GM21619 (cell line): ENCODE measurements around the gene RBBP5.

Experiments used
- ATAC-seq: cut with Tn5 transposase; IDR thresholded peaks from one replicate; pipeline ENCODE4 v1.9.1; 2021; ENCODE audit not compliant: unreplicated experiment

The RBBP5 gene

DNA sequence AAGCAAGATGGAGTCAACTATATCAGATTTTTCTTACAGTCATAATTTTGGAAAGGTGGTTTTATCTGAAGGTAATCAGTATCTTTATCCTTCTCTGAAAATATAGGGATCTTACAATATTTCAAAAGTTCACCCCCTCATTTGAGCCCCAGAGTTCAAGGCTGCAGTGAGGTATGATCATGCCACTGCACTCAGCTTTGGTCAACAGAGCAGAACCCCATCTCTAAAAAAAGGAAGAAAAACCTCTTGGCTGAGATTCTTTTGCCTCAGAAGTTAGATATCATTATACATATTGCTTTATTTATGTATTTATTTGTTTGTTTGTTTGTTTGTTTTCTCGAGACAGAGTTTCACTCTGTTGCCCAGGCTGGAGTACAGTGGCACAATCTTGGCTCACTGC lies 11.5 kb upstream of the RBBP5 start:
- ATAC-seq, result no peak

DNA sequence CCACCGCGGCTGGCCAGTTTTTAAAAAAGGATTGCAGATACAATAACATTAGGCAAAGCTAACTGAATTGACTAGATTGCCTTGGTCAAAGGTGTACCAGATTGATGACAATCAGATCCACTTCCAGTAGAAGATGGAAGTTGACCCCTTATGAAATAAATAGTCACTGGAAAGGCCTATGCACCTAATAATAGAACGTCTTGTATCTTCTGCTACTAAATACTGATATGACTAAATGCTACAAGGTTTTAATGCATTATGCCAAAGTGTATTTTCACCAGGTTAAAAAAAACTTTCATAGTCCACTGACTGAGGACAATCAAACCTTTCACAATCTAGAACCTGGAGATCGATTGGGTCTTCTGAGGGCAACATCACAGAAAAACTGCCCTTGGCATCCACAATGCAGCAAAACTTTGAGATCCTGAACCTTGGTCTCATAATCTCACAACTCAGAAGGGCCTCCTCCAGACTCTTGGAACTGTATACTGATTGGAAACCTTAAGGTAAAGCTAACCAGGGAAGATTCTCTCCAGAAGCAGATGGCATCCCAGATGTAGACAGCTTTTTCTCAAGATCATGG lies 7.8 kb upstream of the RBBP5 start:
- no peak for ATAC-seq

DNA sequence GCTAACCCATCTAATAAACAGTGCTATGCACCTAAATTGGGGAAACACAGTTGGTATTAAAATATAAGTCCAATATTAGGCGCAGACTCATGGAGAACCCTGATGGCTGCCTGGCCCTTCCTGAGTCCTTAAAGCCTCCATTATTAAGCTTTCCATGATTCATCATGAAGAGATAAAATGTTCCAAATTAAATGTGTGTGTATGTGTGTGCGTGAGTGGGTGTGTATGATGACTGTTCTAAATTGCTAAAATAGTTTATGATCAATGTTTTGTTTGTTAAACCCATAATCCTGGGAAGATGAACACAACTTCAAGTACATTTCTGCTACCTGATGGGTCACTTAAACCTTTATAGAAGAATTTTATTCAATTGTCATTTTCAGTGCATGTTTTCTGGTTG lies 6.3 kb upstream of the RBBP5 start:
- no peak for ATAC-seq

DNA sequence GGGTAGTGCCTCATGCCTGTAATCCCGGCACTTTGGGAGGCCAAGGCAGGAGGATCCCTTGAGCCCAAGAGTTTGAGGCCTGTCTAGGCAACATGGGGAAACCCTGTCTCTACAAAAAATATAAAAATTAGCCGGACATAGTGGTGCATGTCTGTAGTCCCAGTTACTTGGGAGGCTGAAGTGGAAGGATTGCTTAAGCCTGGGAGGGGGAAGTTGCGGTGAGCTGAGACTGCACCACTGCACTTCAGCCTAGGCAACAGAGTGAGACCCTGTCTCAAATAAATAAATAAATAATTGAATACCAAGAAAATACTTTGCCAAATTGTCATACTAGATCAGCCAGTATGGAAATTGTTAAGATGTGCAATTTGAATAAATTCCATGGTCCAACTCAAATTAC lies 5.9 kb upstream of the RBBP5 start:
- ATAC-seq, result no peak

DNA sequence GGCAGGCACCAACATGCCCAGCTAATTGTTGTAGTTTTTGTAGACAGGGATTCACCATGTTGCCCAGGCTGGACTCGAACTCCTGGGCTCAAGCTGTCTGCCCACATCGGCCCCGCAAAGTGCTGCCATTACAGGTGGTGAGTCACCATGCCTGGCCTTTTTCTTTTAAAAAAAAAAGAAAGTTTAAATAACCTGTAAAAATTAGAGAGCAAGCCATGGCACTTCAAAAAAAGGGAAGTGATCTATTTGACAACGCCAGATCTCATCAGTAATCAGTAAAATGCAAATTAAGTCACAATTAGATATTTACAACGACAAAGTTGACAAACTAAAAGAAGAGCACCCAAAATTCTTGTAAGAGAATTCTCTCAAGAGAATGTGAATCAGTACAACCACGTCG lies 2.9 kb upstream of the RBBP5 start:
- no peak for ATAC-seq

DNA sequence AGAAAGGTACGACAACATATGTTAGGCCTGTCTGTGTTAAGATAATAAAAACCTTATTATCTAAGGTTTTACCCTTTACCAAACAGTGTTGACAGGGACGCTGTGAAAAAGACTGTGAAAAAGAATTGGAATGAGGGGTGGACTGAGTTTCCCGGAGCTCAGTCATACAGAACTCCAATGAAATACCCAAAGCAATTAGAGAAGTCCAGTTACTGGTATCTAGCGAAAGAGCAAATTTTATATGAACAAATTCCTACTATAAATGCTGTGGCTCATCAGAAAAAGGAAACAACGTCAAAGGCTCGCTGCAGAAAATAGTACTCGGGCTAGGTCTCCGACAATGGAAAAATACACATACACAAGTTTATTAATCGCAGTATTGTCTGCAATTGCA lies 708 bp upstream of the RBBP5 start:
- ATAC-seq, result no peak

DNA sequence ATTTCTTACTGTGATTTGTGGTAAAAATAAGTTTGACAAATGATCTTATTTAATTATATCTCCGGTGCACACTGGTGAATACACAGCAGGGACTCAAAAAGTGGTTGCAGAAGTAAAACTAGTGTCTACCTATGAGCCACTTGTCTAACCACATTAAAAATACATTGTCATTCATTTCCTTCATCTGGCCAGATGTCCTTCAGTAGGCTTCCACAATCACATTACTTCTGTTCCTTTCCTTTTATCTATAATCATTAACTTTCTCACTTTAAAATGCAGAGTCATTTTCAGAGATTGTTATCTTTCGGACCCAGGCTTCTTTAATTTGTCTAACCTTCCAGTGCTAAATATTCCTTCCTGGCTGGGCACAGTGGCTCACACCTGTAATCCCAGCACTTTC lies 3.0 kb downstream of the RBBP5 start:
- no peak for ATAC-seq

DNA sequence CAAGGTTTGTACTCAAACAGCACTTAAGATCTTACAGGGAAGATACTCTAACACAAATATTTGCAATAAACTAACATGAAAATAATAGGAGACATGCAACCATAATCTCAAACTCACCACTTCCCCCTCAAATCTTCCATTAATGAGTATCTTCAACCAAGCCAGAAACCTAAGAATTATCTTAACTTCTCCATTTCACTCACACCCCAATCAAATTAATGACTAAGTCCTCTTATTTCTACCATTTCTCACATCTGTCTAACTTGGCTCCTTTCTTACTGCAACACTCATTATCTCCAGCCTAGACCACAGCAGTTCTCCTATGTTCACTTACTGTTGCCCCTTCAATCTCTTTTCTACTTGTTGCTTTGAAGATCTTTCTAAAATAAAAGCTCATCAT lies 10.4 kb downstream of the RBBP5 start:
- ATAC-seq, result no peak

DNA sequence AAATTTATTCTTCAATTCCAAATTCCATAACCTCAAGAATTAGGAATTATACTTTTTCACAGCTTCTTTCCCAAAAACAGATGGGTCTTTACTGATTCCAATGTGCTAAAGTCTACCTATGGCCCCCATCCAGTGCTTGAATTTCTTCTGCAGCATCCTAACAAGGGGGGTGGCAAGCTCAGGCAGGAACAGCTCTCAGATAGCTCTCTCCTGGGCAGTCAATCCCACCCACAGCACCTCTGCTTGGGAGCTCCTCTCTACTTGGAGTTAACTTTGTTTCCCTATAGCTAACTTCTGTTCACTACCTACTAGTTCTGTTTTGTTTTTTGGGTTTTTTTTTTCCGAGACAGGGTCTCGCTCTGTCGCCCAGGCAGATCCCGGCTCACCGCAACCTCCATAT lies 12.1 kb downstream of the RBBP5 start:
- no peak for ATAC-seq

DNA sequence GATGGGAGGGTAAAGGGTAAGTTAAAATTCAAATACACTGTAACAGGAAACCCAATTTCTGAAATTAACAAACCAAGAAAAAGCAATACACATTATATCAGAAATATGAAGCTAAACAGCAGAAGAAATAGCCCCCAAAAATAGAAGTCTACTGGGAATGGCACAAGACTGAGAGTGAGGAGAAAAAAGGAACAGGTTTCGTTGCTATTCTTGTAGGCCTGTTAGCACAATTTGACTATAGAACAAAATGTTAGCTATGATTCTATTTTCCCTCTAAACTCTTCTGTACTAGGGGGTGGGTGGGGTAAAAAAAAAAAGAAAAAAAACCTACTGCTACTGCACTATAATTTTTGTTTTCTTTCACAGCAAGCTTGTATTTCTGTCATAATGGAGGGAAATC lies 12.5 kb downstream of the RBBP5 start:
- no peak for ATAC-seq

DNA sequence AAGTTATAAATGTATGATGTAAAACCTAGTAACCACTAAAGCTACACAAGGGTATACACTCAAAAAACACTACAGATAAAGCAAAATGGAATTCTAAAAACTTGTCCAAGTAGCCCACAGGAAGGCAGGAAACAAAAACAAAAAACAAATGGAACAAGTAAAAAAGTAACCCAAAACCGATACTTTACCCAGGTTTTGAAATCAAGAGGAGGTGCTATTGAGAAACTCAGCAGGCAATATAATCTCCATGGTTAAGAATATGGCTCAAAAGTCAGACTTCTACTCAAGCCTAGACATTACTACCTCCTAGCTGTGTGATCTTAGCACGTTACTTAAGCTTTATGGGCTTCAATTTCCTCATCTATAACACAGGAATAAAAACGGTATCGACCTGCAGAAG lies 13.3 kb downstream of the RBBP5 start:
- no peak for ATAC-seq

DNA sequence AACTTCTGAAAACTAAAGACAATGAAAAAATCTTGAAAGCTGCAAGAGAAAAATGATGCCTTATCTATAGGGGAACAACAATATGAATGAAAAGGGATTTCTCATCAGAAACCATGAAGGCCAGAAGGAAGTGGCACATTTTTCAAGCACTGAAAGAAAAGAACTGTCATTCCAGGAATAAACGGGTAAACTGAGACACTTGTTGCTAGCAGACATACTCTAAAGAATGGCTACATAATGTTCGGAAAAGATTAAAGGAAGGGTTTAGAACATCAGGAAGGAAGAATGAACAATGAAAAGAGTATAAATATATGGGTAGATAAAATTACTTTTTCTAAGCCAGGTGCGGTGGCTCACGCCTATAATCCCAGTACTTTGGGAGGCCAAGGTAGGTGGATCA lies 14.5 kb downstream of the RBBP5 start:
- no peak for ATAC-seq

DNA sequence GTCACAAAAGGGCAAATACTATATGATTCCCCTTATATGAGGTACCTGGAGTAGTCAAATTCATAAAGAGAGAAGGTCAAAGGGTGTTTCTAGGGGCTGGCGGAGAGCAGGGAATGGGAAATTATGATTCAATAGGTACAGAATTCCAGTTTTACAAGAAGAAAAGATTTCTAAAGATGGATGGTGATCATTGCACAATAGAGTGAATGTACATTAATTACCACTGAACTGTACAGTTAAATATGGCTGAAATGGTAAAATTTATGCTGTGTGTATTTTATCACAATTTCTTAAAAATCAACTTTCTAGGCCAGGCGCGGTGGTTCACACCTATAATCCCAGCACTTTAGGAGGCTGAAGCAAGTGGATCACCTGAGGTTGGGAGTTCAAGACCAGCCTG lies 19.4 kb downstream of the RBBP5 start:
- no peak for ATAC-seq

DNA sequence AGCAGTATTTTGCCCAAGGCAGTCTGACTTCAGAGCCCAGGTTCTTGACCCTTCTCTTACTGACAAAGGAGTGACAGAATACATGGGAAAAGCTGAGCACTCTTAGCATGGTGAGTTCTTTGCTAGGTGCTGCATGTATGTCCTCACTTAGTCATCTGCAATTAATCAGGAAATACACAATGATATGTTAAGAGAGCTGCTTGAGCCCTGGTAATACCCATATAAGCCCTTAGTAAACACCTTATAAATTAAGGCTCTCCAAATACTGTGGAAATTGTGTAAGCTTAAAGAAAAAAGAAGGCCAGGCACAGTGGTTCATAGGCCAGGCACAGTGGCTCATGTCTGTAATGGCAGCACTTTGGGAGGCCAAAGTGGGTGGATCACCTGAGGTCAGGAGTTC lies 23.5 kb downstream of the RBBP5 start:
- no peak for ATAC-seq

DNA sequence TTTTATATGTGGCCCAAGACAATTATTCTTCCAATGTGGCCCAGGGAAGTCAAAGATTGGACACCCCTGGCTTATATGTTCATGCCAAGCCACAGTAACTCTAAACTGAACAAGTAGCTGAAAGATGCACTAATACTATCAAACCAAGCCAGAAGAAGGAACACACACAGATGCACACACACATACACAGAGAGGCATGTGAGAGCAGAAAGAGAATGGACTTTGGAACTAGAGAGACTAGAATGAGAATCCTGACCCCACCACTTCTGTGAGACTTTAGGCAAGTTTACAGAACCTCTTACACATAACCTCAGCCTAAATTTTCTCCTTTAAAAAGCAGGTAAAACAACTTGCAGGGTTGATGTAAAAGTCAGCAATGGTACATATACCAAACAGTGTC lies 26.4 kb downstream of the RBBP5 start:
- no peak for ATAC-seq

DNA sequence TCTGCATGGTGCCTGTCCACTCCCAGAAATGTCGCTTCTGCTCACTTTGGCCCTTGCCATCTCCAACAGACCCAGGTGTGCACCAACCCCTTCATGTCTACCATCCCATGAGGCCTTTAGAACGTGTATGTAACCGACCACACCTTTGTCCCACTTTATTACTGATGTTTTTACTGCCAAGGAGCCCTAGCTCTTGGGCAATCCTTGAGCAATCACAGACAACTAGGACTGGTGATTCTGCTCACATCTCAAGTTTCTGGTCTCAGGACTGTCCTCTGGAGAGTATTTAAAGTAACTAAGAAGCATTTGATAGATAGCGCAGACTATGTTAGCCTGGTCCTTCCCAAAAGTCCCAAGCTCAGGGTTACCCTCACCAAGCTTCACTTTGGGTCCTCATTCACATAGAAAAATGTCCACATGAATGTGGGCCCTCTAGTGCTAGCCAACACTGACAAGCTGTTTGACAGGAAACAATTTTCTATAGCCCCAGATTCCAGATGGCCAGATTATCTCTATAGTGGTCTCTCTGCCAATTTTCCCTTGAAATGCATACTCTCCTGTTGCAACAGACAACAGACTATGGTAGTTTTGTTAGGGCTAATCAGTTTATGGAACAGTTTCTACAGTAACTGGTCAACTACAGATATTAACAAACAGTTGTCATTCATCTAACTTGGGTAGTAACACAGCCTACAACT lies 30.6 kb downstream of the RBBP5 start:
- no peak for ATAC-seq

DNA sequence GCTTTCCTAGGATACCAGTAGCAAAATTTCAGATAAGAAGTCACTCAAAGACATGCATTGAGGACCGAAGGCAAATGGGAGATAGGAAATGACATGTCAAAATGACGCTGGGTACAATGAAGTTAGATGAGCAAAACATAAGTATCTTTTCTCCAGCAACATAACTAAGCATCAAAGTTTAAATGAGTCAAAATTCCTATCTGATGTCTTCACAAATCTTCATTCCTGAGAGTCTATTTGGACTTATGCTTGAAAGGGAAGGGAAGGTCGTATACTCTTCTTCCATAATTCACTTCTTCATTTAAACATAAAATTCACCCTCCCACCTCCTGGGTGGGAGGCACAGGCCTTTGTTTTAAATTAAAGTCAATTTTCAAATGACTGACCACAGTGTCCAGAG lies 33.4 kb downstream of the RBBP5 start:
- no peak for ATAC-seq

DNA sequence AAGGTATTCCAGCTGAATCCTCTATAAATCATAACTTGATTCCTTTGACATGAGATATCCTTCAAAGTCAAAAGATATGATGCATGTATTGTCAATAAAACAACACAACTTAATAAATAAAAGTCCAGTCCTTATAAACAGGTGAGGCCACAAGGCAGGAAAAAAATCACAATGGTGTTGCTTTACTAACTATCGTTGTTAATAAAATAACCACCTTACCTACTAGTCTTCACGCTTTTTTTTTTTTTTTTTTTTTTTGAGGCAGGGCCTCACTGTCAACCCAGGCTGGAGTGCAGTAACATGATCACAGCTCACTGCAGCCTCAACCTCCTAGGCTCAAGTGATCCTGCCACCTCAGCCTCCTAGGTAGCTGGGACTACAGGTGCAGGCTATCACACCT lies 37.4 kb downstream of the RBBP5 start, which contains the start of gene TMEM81:
Gene TMEM81, minus strand, starts transcription at position 101 of the 400 bp plus-strand sequence. CDS start 140 bp downstream, outside the sequence.
- no peak for ATAC-seq

DNA sequence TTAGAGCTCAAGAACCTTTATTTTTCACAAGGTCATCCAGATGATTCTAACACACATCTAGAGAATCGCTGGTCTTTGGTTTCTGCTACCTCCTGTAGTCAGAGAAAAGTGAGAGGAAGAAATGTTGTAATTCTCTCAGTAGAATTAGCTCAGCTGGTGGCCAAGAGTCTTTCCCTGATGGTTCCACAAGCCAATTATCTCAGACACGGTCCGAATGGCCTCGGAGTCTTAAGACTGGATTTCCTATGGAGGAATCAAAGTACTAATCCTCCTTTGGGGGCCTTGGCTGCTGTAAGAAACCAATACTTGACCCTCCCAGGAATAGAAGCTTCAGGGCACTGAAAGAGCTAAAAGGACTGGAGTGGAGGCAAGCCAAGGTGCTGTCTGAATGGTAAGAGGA lies 39.3 kb downstream of the RBBP5 start:
- ATAC-seq, result no peak

DNA sequence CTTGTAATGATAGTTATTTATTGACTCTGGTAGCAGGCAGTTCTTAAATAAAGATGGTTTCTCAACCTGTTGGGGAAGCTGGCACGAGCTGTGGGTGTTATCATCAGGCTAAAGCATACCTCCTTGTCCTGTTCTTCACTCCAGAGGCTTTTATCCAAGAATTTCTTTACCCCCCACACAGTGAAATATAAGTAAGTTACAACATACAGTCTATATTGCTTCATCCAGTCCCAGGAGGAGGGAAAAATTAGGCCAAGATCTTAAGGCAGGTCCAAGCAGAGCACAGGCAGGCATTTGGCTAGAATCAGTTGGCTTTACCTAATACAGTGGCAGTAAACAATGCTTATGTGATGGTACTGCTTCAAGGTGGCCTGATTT lies 43.9 kb downstream of the RBBP5 start:
- no peak for ATAC-seq

DNA sequence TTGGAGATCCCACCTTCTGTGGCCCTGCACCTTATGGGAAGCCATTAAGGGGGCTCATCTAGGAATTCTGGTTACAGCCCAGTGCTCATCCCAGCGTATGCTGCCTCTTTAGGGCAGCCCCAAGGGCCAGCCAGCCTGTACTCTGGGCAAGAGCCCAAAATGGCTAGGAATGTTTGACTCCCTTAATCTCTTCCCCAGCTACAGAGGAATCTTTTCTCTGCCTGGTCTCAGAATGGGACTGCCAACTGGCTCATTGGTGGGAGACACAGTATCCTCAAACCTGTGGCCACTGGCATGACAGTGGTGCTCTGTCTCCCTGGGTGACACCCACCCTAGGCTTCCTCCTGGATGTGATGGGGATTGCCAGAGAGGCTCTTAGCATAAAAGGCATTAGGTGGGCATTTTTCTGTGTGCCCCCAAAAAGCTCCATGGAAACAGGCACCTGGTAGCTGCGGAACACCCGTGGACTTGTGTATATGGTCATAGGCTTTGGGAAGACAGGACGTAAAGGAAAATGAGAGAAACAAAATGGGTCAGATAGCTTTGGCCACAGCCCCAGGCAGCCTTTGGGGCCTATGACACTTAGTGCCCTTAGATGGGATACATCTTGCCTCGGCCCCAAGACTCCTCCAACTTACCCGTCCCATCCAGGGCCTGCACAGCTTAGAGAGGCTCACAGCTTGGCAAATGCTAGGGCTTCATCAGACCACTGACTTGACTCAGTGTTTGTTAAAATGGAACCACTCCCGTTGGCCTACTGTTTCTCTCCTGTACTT lies 44.4 kb downstream of the RBBP5 start:
- no peak for ATAC-seq

DNA sequence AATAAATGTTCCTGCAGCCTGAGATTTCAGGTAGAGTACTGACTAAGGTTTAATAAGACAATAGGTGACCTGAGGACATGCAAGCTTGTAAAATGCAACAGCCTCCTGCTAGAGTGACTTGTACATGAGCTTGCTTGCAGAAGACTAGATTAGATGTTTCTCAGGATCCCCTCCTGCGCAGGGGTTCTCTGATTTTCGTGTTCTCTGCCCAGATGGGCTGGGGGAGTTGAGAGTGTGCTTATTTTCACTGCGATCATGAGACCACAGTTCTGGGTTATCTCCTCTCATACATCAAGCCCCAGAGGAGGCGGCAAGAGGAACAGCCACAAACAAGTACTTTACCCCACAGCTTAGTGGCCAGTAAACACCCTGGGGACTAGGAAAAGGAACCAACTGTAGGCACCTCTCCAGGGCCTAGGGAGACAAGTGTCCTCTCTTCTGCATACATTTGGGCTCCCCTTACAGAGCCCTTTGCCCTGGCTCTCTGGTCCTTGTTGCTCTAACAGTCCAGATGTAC lies 45.5 kb downstream of the RBBP5 start:
- ATAC-seq, result no peak
